Spleen (tissue), 7 donors: Measurements from ENCODE around the gene DTNA.

ENCODE experiments used
- CTCF ChIP-seq, 11 experiments: fragments of 200-600 bp in 7 of 11; fragments of 450-650 bp in 4 of 11; sonication (generic) in 4 of 11; IDR thresholded peaks in 8 of 11; conservative IDR thresholded peaks in 3 of 11; 1 replicate in 7 of 11; 2 replicates in 4 of 11; pipeline versions ENCODE4 v1.4.0 to v1.8.0; 2016 to 2021; ENCODE audit warnings: antibody characterized with exemption in 11 of 11, inconsistent platforms in 4 of 11, mild to moderate bottlenecking in 1 of 11
- POLR2A ChIP-seq, 3 donors: fragments of 450-650 bp; IDR thresholded peaks; one replicate each; pipeline ENCODE4 v1.5.1; 2017; ENCODE audit warnings: antibody characterized with exemption in 3 of 3, mild to moderate bottlenecking in 1 of 3
- donor health status: DM: no; HTN: no; CAD: no; lungs with moderate emphysema.
- donor health status: DM: no; HTN: no; CAD: no.
- donor health status: DM: no; HTN: no; CAD: no.

- TF ChIP-seq CTCF (IDR thresholded peaks at IDR 0.05 in 8 of 11, conservative IDR thresholded peaks at IDR 0.05 in 3 of 11) (no peak), POLR2A (IDR thresholded peaks at IDR 0.05) (no peak)
Observed at GRCh38 chr18:34887881-34888580, 177.9 kb downstream of the DTNA start.
